GM11168 (cell line): ENCODE results near the gene SLC9A8.

Experiments
- in situ Hi-C: fragments of 300-500 bp; cut with MboI; formaldehyde crosslinking; loops from one replicate; pipeline ENCODE4 v1.12.0; 2022; ENCODE audit warnings: low sequenced_read_pairs; ENCODE audit not compliant: unreplicated experiment

SLC9A8 gene

DNA sequence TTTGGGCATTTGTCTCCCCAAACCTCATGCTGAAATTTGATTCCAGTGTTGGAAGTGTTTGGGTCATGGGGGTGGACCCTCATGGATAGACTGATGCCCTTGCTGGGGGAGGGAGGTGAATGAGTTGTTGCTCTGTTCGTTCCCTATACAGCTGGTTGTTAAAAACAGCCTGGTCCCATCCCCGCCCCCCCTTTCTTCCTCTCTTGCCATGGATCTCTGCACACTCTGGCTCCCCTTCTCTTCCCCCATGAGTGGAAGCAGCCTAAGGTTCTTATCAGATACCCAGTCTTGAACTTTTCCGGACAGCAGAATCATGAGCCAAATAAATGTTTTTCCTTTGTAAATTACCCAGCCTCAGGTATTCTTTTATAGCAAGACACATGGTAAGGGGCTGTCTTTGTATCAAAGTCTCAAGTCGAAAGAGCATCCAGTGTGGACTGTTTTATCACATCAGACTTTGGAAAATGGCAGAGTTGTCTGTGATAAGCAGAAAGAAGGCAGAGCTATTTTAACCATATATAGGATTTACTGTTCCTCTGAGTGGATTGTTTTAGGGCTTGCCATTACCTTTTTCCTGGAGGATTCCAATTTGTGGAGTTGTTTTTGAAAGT lies 31.2 kb downstream of the SLC9A8 start:
- in situ Hi-C loops = loop anchor here (10.0 kb wide), 1 partner anchor 229 kb away; no protein-coding TSS in a partner anchor

DNA sequence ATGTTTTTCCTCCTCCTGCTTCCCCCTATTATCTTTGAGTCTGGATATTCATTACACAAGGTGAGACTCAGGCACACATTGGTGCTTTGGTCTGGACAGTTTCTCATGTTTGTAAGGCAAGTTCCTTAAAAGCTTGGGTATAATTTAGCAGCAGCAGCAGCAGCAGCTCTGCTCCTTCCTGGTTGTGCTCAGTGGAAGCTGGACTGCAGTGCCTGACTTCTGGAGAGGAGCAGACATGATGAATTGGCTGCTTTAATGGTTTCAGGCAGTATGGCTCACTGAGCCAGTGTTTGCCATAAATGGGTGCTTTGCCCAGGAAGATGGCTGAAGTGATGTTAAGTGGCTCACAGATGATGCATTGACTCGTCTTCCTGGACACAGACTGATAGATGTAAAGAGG lies 32.4 kb downstream of the SLC9A8 start:
- in situ Hi-C loops = loop anchor here (10.0 kb wide), 1 partner anchor 230 kb away; no protein-coding TSS in a partner anchor

DNA sequence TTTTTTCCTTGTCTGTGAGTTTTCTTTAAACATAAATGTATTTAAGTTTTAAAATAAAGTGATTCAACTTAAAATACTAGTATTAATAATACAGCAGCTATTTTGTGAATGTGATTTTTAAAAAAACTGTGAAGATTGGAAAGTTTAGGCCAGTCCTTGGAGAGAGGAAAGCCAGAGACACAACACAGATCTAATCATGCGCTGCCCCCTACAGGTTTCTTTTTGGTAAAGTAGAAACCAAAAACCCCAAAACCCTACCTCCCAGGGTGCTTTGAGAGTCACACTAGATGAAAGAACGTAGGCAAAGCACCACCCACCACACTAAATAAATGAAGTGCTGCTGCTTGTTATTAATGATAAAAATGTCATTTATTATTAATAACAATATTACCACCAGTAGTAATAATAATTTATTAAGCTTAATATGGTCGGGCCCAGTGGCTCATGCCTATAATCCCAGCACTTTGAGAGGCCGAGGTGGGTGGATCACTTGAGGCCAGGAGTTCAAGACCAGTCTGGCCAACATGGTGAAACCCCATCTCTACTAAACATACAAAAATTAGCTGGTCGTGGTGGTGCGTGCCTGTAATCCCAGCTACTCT lies 33.7 kb downstream of the SLC9A8 start:
- in situ Hi-C loops = loop anchor here (10.0 kb wide), 1 partner anchor 232 kb away; no protein-coding TSS in a partner anchor

DNA sequence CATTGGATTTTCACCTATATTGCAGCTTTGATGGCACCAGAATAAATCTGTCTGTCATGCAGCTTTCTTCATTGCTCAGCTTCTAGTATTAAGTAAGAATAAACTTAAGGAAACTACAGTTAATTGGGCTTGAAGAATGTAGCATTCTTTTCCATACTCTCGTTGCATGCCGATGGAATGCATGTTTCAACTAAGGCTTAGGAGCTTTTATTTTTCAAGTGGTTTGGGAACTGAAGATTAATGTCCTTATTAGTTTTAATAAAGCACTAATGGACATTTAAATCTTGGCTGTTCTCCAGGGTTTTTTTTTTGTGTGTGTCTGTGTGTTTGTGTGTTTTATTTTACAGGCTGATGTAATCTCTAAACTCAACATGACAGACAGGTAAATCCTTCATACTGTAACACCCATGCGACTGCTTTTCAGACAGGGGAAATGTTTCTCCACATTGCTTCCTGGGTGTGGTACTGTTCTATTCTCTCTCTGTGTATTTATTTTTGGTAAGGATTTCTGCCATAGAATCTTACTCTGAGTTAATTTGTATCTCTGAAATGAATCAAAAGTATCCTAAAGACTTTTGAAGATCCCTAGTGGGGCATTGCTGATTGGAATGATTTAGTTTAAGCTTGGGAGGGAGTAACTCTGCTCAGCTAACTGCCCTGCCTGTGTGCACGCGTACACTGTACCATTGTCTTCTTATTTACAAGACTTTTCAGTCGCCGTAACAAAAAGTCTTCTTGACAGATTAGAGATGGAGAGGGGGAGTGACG lies 38.0 kb downstream of the SLC9A8 start:
- in situ Hi-C loops = loop anchor here (10.0 to 25.0 kb wide), 2 partner anchors 306 to 513 kb away; no protein-coding TSS in a partner anchor

DNA sequence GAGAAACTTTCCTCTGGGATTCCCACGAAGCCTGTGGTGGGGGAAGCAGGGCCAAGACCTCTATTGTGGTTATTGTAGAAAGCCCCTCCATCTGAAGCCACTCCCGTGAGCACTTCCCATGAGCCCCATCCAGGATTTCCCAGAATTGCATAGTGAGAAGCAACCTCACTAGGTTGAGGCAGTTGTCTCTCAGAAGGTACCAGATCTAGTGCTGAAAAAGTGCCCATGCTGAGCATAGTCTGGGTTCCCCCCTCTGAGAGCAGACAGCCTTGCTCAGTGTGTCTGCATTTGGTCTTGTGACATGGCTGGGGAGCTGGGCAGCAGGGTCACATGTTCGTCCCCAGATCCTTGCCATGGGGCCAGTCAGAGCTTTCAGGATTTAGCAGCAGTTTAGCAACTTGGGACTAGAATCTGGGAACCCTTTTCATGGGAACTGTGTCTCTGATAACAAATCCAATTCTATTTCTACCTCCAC lies 38.6 kb downstream of the SLC9A8 start:
- in situ Hi-C loops = loop anchor here (10.0 to 25.0 kb wide), 2 partner anchors 306 to 514 kb away; no protein-coding TSS in a partner anchor

DNA sequence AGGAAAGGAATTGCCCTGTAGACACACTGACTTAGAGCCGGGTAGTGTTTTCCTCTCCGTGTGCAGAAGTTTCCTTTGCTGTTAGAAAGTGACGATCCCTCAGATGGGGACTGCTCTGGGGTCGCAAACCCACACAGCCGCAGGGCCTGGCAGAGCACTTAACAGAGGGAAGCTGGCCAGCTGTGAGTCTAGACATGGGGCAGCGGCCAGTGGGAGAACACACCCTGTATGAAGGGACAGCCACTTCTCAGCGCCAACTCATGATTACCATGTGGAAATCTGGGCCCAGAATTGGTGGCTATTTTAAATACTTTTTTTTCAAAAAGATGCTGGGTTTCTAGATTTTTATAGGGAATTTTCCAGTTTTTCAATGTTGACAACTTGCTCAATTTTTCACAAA lies 39.4 kb downstream of the SLC9A8 start:
- in situ Hi-C loops = loop anchor here (10.0 to 25.0 kb wide), 2 partner anchors 307 to 515 kb away; no protein-coding TSS in a partner anchor

DNA sequence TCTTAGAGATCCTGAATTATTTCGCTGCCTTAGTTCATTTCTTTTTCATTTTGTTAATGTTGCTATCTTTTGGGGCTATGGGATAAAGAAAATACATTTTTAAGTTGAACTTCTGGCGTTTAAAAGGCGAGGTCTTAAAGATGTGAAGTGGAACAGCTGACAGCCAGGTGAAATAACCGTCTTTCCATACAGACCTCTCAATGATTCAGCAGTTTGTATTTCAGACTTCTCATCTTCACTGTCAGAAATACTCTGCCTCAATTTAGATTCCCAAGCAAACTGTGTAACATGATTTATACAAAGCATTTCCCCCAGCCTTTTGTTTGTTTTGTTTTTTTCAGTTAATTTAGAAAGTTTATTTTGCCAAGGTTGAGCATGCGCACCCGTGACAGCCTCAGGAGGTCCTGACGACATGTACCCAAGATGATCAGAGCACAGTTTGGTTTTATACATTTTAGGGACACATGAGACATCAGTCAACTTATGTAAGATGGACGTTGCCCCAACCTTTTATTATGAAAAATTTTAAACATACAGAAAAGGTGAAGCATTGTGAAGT lies 40.0 kb downstream of the SLC9A8 start:
- in situ Hi-C loops = loop anchor here (10.0 to 25.0 kb wide), 2 partner anchors 308 to 515 kb away; no protein-coding TSS in a partner anchor

DNA sequence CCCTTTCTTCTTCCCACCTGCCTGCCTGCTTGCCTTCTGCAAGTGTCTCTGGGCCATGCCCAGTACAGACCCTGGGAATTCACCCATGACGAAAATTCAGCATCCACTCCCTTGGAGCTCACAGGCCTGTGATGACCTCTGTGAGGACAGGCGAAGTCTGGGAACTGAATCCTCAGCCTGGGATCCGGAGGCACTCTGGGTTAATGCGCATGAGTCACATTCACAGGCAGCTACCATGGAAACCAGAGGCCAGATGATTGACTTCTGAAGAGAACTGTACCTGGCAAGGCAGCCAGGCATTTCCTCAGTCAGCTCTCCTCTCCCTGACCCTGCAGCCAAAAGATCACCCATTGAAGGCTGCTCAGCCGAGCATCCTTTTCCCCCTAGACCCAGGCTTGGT lies 41.0 kb downstream of the SLC9A8 start:
- in situ Hi-C loops = loop anchor here (10.0 to 25.0 kb wide), 2 partner anchors 309 to 516 kb away; no protein-coding TSS in a partner anchor

DNA sequence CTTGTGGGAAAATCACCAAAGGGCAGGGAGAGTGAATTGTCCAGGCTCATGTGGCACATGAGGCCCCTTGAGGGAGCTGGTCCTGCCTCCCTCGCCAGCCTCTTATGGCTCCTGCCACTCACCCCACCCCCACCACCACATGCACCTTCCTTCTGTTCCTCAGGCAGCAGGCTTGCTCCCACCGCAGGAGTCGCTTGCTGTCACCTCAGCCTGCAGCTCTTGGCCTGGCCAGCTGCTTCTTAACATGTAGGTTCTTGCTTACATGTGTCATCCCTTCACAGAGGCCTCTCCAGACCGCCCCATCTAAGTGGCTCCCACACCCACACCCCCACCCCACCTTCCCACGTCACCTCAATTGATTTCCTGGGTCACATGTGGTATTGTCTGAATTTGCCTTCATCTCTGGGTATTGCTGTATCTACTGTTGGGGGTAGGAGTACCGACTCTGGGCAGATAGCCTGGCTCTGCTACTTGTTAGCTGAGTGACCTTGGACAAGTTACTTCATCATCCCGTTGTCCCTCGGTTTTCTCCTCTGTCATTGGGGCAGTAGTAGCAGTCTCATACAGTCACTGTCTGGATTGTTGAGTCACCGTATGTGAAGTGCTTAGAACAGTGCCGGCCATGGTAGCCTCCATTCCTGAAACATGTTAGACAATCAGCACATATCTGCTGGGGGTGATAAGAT lies 41.7 kb downstream of the SLC9A8 start:
- in situ Hi-C loops = loop anchor here (10.0 to 25.0 kb wide), 2 partner anchors 310 to 517 kb away; no protein-coding TSS in a partner anchor

DNA sequence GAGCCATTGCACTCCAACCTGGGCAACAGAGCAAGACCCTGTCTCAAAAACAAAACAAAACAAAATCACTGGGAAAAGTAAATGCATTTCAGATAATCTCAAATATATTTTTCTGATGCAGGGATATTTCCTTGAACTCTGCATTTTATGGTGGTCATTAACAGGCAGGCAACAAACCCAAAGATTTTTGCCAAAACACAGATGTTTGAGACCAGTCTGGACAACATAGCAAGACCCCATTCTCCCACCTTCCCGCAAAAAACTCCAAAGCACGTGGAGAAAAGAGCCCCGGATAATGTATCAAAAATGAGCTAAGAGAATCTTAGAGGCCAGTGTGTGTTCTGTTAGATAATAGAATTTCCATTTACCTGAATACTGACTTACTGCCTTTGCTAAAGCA lies 44.3 kb downstream of the SLC9A8 start:
- in situ Hi-C loops = loop anchor here (10.0 to 25.0 kb wide), 2 partner anchors 312 to 520 kb away; no protein-coding TSS in a partner anchor

DNA sequence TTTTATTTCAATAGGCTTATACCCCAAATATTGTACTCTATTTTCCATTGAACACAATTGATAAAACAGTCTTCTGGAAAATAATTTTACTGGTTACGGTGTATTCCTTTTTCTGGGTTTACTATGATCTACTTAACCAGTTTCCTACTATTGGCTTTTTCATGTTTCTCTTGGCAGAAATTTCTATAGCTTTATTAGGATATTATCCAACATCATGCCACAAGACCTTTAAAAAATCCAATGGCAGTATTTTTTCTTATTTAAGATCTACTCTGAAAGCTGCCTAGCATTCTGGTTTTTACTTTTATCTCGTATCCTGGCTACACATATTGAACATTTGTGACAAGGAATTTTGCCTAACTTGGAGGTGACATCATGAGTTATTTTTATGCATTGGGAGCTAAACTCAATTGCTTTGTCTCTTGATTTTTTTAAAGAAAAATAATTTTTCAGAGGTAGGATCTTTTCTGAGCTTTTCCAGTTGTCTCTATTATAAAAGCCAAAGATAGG lies 45.5 kb downstream of the SLC9A8 start:
- in situ Hi-C loops = loop anchor here (10.0 to 25.0 kb wide), 2 partner anchors 313 to 521 kb away; no protein-coding TSS in a partner anchor

DNA sequence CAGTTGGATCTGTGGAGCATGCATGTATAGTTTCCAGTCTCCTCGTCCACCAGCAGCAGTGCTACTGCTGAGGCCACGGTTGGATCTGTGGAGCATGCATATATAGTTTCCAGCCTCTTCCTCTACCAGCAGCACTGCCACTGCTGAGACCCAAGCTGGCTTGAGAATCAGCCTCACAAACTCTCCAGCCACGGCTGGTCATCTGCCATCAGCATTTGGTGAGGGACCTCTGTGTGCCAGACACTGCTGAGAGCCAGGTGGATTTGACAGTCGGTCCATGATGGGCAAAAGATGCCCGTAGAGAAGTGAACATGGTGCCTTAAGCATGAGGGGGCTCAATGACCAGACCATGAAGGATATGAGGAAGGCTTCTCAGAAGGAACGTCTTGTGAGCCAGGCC lies 46.4 kb downstream of the SLC9A8 start:
- in situ Hi-C loops = loop anchor here (10.0 to 25.0 kb wide), 2 partner anchors 314 to 522 kb away; no protein-coding TSS in a partner anchor

DNA sequence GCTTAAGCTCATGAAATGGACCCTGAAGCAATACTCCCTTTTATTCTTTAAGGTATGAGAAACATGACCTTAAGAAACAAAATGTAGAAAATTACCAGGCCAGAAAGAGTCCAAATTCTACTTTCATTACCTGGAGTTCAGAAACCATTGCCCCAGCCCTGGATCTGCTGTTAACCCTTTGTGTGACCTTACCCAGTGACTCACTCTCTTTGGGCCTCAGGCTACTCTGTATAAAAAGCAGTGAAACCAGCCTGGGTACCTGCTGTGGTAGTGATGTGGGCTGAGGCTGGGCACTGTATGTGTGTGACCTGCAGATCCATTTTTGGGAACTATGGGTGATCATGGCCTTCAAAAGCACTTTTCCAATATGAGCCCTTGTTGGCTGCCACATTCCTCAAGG lies 47.2 kb downstream of the SLC9A8 start:
- in situ Hi-C loops = loop anchor here (10.0 to 25.0 kb wide), 2 partner anchors 315 to 523 kb away; no protein-coding TSS in a partner anchor

DNA sequence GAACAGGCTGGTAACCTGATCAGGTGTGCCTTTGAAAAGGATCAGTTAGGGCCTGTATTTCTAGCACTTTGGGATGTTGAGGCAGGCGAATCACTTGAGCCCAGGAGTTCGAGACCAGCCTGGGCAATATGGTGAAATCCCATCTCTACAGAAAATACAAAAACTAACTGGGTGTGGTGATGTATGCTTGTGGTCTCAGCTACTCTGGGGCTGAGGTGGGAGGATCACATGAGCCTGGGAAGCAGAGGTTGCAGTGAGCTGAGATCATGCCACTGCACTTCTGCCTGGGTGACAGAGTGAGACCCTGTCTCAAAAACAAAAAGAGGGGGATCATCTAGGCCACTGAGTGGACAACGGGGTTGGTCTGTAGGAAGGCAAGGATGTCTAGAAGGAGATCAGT lies 48.6 kb downstream of the SLC9A8 start:
- in situ Hi-C loops = loop anchor here (25.0 kb wide), 1 partner anchor 524 kb away; no protein-coding TSS in a partner anchor

DNA sequence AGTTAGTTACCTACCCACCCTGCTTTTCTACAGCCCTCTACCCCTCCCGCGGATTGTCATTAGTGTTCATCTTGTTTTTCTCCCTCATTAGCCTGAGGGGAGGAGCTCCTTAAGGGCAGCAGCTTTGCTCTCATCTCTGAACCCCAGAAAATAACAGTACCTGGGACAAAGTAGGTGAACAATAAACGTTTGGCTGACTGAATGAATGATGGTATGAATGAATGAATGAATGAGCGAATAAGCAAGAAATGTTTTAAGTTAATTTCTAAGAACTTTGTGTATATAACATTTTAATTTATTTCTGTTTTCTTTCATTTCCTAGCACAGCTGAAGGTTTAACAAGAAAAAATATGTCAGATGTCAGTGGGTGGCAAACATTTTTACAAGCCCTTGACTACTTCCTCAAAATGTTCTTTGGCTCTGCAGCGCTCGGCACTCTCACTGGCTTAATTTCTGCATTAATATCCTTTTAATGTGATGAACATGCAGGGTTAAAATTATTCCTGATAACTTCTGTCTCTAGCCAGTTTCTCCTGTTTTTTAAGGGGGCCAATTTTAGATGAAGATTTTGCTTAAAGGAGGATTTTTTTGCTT lies 50.1 kb downstream of the SLC9A8 start:
- in situ Hi-C loops = loop anchor here (25.0 kb wide), 1 partner anchor 525 kb away; no protein-coding TSS in a partner anchor

DNA sequence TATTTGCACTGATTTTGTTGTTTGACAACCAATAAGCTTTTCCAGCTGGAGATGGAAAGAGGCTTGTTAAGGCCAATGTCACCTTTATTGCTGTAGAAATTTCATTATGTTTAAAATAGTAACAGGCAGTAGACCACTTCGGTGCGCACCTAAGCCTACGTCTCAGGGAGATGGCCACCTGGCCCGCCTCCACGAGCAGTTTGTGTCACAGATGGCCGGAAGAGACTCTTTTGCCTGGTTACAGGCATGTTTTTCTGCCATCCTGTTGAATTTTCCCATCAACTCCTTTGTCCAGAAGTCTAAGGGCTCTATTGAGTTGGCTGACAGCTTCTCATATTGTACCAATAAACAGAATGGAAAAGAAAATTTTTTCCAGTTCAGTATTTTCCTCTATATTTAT lies 51.0 kb downstream of the SLC9A8 start:
- in situ Hi-C loops = loop anchor here (25.0 kb wide), 1 partner anchor 526 kb away; no protein-coding TSS in a partner anchor

DNA sequence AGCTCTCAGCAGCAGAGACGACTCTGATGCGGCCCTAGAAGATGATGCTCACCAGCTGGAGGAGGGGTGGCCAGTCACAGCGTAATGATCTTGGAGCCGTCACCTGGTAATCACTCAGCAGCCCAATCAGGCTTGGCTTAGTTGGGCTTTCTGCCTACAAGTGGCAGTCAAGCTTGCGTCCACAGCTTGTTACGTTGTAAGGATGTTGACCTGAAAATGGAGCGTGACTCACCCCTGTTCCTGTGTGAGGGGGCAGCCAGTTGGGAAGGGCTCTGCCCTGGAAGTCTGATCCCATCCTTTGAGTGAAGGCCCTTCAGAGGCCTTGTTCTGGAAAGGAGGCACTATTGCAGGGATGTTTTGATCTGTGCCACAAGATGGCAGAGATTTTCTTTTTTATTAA lies 52.9 kb downstream of the SLC9A8 start:
- in situ Hi-C loops = loop anchor here (25.0 kb wide), 1 partner anchor 528 kb away; no protein-coding TSS in a partner anchor

DNA sequence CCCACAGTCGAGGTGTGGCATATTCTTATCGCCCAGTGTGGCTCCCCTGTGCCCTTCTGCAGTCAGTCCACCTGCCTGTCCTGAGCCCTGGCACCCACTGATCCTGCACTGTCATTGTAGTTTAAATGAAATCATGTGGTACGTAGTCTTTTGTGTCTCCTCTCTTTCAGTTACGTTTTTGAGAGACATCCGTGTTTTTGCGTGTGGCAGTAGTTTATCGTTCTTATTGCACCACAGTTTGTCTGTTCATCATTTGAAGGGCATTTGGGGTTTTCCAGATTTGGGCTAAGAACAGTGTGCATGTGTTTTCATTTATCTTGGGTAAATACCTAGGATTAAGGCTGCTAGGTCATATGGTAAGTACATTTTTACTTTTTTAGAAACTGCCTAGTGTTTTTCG lies 53.4 kb downstream of the SLC9A8 start:
- in situ Hi-C loops = loop anchor here (25.0 kb wide), 1 partner anchor 529 kb away; no protein-coding TSS in a partner anchor
